ENCODE measurements around the gene PCNX1.

DNA sequence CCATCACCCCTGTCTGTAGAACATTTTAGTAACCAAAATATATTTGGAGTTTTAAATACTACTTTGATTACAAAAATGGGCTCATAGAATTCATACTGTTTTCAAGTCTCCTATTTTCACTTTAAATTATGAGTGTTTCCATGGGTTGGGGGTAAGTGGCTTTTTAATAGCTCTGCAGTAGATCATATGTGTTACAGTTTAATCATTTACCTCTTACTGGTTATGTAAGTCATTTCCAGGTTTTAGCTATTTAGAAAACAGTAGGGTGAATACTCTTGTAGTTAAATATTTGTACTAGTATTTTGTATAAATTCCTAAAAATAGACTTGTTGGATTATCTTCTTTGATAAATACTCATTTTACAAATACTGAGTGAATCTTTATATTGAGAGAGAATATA lies 8.2 kb downstream of the PCNX1 start:
- no peak for TF ChIP-seq POLR2AphosphoS5 (IDR thresholded peaks at IDR 0.05)
- TF ChIP-seq, protein P1, sequence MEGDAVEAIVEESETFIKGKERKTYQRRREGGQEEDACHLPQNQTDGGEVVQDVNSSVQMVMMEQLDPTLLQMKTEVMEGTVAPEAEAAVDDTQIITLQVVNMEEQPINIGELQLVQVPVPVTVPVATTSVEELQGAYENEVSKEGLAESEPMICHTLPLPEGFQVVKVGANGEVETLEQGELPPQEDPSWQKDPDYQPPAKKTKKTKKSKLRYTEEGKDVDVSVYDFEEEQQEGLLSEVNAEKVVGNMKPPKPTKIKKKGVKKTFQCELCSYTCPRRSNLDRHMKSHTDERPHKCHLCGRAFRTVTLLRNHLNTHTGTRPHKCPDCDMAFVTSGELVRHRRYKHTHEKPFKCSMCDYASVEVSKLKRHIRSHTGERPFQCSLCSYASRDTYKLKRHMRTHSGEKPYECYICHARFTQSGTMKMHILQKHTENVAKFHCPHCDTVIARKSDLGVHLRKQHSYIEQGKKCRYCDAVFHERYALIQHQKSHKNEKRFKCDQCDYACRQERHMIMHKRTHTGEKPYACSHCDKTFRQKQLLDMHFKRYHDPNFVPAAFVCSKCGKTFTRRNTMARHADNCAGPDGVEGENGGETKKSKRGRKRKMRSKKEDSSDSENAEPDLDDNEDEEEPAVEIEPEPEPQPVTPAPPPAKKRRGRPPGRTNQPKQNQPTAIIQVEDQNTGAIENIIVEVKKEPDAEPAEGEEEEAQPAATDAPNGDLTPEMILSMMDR (IDR thresholded peaks at IDR 0.05), result no peak
- no peak for TF ChIP-seq EP300 (IDR thresholded peaks at IDR 0.05)
